Putamen (tissue), 1 donor: ENCODE data around the gene ATP5MK.
"Not testable (repeated sequence)": the region's sequence is repeated elsewhere in the genome, so short reads cannot be mapped to it uniquely, and the experiment has no call there.

ENCODE experiments used
- DNase-seq: peaks from one replicate; pipeline ENCODE4 v3.0.0-alpha.2; 2016; ENCODE audit warnings: low spot score

The ATP5MK gene

DNA sequence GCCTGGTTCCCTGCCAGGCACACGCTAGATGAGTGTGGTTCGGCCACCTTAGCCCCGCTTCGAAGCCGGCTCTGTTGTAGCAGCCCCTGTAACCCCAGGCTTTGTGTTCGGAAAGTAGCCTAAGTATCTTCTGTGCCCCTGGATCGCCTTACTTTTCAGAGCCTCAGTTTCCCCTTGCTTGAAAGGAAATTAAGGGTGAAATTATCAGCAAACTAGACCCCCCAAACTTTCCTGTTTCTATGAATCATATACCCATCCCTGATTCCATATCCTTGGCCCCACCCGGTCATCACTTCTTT is 463 bp upstream of the ATP5MK start:
- DNase-seq = no peak

DNA sequence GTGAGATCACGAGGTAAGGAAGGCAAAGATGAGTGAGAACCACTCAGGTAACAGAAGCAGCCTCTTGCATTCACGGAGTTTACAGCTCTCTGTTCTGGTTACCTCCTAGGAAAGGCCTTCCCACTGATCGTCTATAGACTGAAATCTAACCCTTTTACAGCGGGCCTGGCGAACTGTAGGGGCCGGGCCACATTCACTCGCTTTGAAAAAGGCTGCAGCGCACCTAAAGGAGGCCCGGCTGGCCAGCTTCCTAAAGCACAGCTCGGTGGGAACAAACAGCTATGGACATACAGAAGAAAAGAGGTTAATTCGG is 565 bp downstream of the ATP5MK start:
- peak; percentile 4 for DNase-seq

DNA sequence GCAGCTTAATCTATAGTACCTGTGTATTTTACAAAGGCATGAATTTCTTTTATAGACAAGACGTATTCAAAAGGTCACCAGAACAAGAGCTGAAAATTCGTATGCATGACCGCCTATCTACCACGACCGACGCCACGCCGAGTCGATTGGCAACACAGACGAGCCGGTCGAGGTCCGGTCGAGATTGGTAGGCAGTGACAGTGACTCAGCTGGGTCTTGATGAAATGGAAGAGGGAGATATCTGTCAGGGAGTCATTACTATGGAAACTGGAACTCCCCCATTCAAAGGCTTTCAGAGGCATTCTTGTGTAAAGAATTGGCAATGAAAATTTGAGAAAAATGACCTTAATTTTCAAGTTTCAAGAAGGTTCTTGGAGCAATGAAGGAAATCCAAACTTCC is 2.1 kb downstream of the ATP5MK start:
- no peak for DNase-seq

DNA sequence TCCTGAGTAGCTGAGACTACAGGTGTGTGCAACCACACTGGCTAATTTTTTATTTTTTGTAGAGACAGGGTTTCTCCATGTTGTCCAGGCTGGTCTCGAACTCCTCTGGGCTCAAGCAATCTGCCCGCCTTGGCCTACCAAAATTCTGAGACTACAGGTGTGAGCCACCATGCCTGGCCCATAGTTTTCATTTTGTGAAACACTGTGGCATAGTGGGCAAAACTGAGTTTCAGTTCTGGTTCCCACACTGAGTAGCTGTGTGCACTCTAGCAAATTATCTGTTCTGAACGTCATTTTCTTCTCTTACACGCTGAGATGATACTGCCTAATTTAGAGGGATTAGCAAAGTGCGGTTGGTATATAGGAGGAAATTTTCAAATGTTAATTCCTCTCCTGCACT is 13.5 kb downstream of the ATP5MK start:
- DNase-seq = no peak

- DNase-seq = no peak
These were observed 22.0 kb downstream of the ATP5MK start for GRCh38 chr10:103374263-103374662.

DNA sequence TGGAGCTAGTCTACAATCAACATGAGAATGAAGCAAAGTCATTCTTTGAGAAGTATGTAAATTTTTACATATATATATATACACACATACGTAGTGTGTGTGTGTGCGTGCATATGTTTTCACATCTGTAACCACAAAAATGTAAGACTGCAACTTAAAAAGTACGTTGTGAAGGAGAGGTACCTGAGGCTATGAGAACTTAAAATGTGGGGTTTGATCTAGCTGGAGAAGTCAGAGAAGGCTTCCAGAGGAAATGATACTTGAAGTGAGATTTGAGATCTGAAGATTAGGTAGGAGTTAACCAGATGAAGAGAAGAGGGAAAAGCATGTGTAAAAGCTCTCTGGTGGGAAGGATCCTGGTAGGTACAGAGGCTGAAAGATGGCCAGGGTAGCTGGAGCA is 22.7 kb downstream of the ATP5MK start:
- no peak for DNase-seq

DNA sequence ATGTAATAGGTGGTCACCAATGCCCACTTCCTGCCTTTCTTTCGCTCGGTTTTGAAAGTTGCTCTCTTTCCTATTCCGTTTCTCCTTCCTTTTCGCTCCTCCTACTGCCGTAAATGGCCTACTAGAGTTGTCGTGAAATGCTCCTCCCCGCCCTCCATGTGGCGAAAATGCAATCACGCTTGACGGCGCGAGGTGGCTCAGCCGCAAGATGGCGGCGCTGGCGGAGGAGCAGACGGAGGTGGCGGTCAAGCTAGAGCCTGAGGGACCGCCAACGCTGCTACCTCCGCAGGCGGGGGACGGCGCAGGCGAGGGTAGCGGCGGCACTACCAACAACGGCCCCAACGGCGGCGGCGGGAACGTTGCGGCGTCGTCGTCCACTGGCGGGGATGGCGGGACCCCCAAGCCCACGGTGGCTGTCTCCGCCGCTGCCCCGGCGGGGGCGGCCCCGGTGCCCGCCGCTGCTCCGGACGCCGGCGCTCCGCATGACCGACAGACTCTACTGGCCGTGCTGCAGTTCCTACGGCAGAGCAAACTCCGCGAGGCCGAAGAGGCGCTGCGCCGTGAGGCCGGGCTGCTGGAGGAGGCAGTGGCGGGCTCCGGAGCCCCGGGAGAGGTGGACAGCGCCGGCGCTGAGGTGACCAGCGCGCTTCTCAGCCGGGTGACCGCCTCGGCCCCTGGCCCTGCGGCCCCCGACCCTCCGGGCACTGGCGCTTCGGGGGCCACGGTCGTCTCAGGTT is 28.3 kb downstream of the ATP5MK start, which contains the start of gene TAF5:
Gene TAF5, plus strand, starts transcription at position 195 of the 737 bp plus-strand sequence. Its CDS starts 14 bp downstream, at position 209.
- peak; percentile 95 for DNase-seq

GRCh38 chr10:103367379-103367781 is 28.9 kb downstream of the ATP5MK start:
- peak; percentile 10 for DNase-seq

DNA sequence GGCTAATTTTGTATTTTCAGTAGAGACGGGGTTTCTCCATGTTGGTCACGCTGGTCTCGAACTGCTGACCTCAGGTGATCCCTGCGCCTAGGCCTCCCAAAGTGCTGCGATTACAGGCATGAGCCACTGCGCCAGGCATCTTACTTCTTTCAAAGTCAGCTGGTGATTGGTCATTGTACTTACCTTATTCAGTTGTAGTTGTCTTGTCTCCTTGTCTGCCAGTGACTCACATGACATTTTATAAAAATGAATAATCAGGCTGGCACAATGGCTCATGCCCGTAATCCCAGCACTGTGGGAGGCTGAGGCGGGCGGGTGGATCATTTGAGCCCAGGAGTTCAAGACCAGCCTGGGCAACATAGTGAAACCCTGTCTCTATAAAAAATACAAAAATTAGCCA is 35.5 kb downstream of the ATP5MK start:
- DNase-seq = not testable (repeated sequence)

GRCh38 chr10:103359493-103359892 is 36.8 kb downstream of the ATP5MK start:
- DNase-seq = not testable (repeated sequence)

DNA sequence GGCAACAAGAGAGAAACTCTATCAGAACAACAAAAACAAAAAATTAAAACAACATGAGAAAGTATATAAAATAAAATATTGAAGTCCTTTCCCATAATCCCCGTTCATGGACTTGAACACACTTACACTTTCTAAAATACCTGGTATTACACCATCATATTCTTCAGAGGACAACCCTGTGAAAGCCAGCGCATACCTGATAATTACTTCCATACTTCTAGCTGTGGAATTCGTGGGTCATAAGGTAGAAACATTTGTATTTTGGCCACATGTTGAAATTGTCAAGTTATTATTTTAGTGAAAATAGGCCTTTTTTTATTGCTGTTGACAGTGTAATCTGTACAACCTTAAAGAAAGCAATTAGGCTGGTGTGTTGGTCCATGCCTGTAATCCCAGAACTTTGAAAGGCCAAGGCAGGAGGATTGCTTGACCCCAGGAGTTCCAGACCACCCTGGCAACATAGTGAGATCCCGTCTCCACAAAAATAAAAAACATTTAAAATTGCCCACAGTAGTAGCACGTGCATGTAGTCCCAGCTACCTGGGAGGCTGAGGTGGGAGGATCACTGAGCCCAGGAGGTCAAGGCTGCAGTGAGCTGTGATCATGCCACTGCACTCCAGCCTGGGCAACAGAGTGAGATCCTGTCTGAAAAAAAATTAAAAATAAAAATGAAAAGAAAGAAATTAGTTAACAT is 40.2 kb downstream of the ATP5MK start:
- no peak for DNase-seq

DNA sequence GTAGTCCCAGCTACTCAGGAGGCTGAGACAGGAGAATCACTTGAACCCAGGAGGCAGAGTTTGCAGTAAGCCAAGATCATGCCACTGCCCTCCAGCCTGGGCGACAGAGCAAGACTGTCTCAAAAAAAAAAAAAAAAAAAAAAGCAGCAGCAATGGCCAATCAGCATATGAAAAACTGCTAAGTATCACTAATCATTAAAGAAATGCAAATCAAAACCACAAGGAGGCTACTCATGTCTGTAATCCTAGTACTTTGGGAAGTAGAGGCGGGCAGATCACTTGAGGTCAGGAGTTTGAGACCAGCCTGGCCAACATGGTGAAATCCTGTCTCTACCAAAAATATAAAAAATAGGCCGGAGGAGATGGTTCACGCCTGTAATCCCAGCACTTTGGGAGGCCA is 41.7 kb downstream of the ATP5MK start:
- not testable (repeated sequence) for DNase-seq

GRCh38 chr10:103353281-103353680 is 43.0 kb downstream of the ATP5MK start:
- no peak for DNase-seq

- DNase-seq = peak; percentile 83
These were observed 45.6 kb downstream of the ATP5MK start, which contains the start of gene PCGF6 for GRCh38 chr10:103350517-103351260. PCGF6 (minus strand) TSS chr10:103351140; CDS start chr10:103351066, 74 bp downstream.

- DNase-seq = no peak
These were observed 46.1 kb downstream of the ATP5MK start for GRCh38 chr10:103350175-103350516.
